ENCODE measurements around the gene ATG9B. TPM values are rescaled to one million over a fixed set of nuclear protein-coding genes. Genes with fewer than 3 reads are reported as not detected.

The ATG9B gene
- polyA plus RNA-seq, 1 of the 3 experiments (the other 2 are of a cell fraction), result 0.67 TPM

DNA sequence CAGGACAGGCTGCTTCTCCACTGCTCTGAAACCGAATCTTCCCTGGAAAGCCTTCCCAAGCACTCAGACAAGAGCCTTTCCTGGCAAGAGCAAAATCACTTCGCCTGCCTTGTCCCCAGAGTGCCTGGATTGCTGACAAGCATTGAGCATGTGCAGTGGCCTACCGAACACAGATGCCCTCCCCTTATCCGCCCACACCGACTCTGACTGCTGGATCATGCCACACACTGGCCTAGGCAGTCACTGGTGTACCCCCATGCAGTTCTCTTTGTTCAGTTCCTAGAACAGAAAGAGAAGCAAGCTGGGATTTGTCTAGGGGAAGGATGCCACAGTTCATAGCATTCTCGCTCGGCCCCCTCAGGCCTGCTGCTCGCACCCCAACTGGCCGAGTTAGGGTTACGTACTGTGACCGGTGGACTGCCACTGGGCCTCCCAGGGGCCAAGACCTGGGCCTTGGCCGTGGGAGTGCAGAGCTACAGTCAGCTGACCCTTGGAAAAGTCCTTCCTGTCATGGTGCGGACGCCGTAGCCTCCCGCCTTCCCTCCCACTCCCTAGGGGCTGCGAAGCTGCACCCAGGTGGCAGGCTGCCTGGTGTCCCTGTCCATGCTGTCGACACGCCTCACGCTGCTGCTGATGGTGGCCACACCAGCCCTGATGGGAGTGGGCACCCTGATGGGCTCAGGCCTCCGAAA is 10.9 kb upstream of the ATG9B start:
- peaks cover 12 to 52% of the 10 kb centered on the region in 2 experiments for H3K36me3 ChIP-seq (replicated peaks in 1 of 2; ENCODE audit: control insufficient read depth in 1 of 2, insufficient read depth in 2 of 2, low read length in 1 of 2)
- peaks cover 25% of the 10 kb centered on the region for H3F3A ChIP-seq (replicated peaks; ENCODE audit: insufficient read depth)
- no peaks in the 10 kb centered on the region for H3K27me3 ChIP-seq (ENCODE audit: insufficient read depth)
- ChIA-PET CTCF (interaction anchor here (1.7 to 9.5 kb wide), 2 partner anchors 17 to 25 kb away, joined by 3 to 59 read pairs; no protein-coding TSS in a partner anchor), POLR2A (interaction anchor here (1.3 kb wide), 1 partner anchor 10 kb away, joined by 3 read pairs; no protein-coding TSS in a partner anchor)
- peaks cover 29% of the 10 kb centered on the region for H3K79me2 ChIP-seq (ENCODE audit: insufficient read depth)
- H3K4me2 ChIP-seq, result no peak overlapping the region
- no peak for TF ChIP-seq TAF1 (IDR thresholded peaks at IDR 0.05; ENCODE audit: borderline replicate concordance, low read depth, low read length)
- TF ChIP-seq RCOR1 (IDR thresholded peaks at IDR 0.05; ENCODE audit: low read length), result no peak
- TF ChIP-seq, protein P1, sequence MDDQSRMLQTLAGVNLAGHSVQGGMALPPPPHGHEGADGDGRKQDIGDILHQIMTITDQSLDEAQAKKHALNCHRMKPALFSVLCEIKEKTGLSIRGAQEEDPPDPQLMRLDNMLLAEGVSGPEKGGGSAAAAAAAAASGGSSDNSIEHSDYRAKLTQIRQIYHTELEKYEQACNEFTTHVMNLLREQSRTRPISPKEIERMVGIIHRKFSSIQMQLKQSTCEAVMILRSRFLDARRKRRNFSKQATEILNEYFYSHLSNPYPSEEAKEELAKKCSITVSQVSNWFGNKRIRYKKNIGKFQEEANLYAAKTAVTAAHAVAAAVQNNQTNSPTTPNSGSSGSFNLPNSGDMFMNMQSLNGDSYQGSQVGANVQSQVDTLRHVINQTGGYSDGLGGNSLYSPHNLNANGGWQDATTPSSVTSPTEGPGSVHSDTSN (IDR thresholded peaks at IDR 0.05), result no peak
- TF ChIP-seq CHD2 (IDR thresholded peaks at IDR 0.05; ENCODE audit: low read length, partially characterized antibody), result no peak
- no peak for TF ChIP-seq FOSL2 (IDR thresholded peaks at IDR 0.05; ENCODE audit: borderline replicate concordance, low read depth)
- TF ChIP-seq FOXJ3 (CRISPR knock-in tag; IDR thresholded peaks at IDR 0.05), result no peak
- TF ChIP-seq EZH2phosphoT487 (IDR thresholded peaks at IDR 0.05; ENCODE audit: borderline replicate concordance, low read depth), result no peak
- no peak for TF ChIP-seq TEAD4 (IDR thresholded peaks at IDR 0.05; ENCODE audit: borderline replicate concordance, insufficient read depth)
- TF ChIP-seq, protein P2, sequence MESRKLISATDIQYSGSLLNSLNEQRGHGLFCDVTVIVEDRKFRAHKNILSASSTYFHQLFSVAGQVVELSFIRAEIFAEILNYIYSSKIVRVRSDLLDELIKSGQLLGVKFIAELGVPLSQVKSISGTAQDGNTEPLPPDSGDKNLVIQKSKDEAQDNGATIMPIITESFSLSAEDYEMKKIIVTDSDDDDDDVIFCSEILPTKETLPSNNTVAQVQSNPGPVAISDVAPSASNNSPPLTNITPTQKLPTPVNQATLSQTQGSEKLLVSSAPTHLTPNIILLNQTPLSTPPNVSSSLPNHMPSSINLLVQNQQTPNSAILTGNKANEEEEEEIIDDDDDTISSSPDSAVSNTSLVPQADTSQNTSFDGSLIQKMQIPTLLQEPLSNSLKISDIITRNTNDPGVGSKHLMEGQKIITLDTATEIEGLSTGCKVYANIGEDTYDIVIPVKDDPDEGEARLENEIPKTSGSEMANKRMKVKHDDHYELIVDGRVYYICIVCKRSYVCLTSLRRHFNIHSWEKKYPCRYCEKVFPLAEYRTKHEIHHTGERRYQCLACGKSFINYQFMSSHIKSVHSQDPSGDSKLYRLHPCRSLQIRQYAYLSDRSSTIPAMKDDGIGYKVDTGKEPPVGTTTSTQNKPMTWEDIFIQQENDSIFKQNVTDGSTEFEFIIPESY (IDR thresholded peaks at IDR 0.05; ENCODE audit: borderline replicate concordance, low read depth), result no peak
- TF ChIP-seq TCF12 (IDR thresholded peaks at IDR 0.05), result no peak
- TF ChIP-seq, protein P3, sequence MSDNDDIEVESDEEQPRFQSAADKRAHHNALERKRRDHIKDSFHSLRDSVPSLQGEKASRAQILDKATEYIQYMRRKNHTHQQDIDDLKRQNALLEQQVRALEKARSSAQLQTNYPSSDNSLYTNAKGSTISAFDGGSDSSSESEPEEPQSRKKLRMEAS (IDR thresholded peaks at IDR 0.05; ENCODE audit: low read depth), result no peak
- TF ChIP-seq, protein P4, sequence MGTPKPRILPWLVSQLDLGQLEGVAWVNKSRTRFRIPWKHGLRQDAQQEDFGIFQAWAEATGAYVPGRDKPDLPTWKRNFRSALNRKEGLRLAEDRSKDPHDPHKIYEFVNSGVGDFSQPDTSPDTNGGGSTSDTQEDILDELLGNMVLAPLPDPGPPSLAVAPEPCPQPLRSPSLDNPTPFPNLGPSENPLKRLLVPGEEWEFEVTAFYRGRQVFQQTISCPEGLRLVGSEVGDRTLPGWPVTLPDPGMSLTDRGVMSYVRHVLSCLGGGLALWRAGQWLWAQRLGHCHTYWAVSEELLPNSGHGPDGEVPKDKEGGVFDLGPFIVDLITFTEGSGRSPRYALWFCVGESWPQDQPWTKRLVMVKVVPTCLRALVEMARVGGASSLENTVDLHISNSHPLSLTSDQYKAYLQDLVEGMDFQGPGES (IDR thresholded peaks at IDR 0.05; ENCODE audit: low read depth, low read length), result no peak
- TF ChIP-seq, protein P5, sequence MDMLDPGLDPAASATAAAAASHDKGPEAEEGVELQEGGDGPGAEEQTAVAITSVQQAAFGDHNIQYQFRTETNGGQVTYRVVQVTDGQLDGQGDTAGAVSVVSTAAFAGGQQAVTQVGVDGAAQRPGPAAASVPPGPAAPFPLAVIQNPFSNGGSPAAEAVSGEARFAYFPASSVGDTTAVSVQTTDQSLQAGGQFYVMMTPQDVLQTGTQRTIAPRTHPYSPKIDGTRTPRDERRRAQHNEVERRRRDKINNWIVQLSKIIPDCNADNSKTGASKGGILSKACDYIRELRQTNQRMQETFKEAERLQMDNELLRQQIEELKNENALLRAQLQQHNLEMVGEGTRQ (IDR thresholded peaks at IDR 0.05; ENCODE audit: borderline replicate concordance, low read depth, low read length), result no peak
- TF ChIP-seq MEF2A (IDR thresholded peaks at IDR 0.05; ENCODE audit: borderline replicate concordance, low read depth), result no peak
- TF ChIP-seq RXRA (IDR thresholded peaks at IDR 0.05; ENCODE audit: borderline replicate concordance, low read depth), result no peak
- TF ChIP-seq YY1 (IDR thresholded peaks at IDR 0.05; ENCODE audit: low read depth), result no peak
- TF ChIP-seq MXI1 (IDR thresholded peaks at IDR 0.05; ENCODE audit: low read depth, low read length), result no peak
- no peak for TF ChIP-seq RAD21 (IDR thresholded peaks at IDR 0.05; ENCODE audit: low read length)
- no peak for TF ChIP-seq NFIC (IDR thresholded peaks at IDR 0.05; ENCODE audit: borderline replicate concordance)
- TF ChIP-seq GABPA (IDR thresholded peaks at IDR 0.05; ENCODE audit: low read depth), result no peak
- no peaks in the 10 kb centered on the region for H3K9me3 ChIP-seq
- H3K4me1 ChIP-seq (ENCODE audit: control insufficient read depth in 1 of 2, insufficient read depth in 2 of 2, low read depth in 1 of 2, low read length in 1 of 2), result peaks cover 20 to 26% of the 10 kb centered on the region in 2 experiments
- no peak overlapping the region for H3K4me3 ChIP-seq (ENCODE audit: low read depth in 2 of 2, low read length in 1 of 2)
- no peak overlapping the region for H2AFZ ChIP-seq (ENCODE audit: low read depth)
- no peak overlapping the region for H3K9ac ChIP-seq
- no peak for DNase-seq
- no peak overlapping the region for H3K27ac ChIP-seq (ENCODE audit: low read depth in 2 of 2, low read length in 1 of 2)
- H4K20me1 ChIP-seq (ENCODE audit: insufficient read depth), result no peaks in the 10 kb centered on the region
- 89% methylated on average over 17 of the region's 21 CpGs for WGBS (ENCODE audit: low lambda C conversion rate)
- H3K9me2 ChIP-seq, result no peaks in the 10 kb centered on the region
